ENCODE results near the gene PPP2R2C. TPM values are rescaled to one million over a fixed set of nuclear protein-coding genes. Genes with fewer than 3 reads are reported as not detected.

PPP2R2C gene
- total and polyA plus RNA-seq, 9 of the 15 experiments (the other 6 are each of a cell fraction or from before 2014, with no cell fraction given) = 0.04 to 0.06 TPM; not detected in 7

DNA sequence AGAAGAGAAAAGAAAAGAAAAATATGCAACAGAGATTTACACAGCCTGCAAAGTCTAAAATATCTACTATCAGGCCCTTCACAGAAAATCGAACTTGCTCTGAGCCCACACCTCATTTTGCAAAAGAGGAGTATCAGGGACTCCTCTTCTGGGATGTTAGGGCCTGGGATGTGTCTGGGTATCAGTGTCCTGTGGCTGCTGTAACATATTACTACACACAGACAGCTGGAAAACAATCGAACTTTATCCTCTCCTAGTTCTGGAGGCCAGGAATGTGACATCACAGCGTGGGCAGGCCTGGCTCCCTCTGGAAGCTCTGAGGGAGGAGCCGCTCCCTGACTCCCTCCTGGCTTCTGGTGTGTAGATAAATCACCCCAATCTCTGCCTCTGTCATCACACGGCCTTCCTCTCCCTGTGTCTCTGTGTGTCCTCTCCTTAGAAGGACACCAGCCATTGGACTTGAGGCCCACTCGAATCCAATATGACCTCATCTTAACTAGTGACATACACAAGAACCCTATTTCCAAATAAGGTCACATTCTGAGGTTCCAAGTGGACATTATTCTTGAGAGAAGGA lies 52.9 kb downstream of the PPP2R2C start (continued):
- TF ChIP-seq, protein P1, sequence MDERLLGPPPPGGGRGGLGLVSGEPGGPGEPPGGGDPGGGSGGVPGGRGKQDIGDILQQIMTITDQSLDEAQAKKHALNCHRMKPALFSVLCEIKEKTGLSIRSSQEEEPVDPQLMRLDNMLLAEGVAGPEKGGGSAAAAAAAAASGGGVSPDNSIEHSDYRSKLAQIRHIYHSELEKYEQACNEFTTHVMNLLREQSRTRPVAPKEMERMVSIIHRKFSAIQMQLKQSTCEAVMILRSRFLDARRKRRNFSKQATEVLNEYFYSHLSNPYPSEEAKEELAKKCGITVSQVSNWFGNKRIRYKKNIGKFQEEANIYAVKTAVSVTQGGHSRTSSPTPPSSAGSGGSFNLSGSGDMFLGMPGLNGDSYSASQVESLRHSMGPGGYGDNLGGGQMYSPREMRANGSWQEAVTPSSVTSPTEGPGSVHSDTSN (CRISPR knock-in tag; IDR thresholded peaks at IDR 0.05; ENCODE audit: low read depth) = no peak
- TF ChIP-seq, protein P1 (tag; conservative IDR thresholded peaks at IDR 0.05; ENCODE audit: low read depth) = peak; percentile 95
- TF ChIP-seq NR2C2 (CRISPR knock-in tag; IDR thresholded peaks at IDR 0.05) = no peak
- peak; percentile 42; the same call in 1 of the 2 replicates for TF ChIP-seq NR2C2 (tag; IDR thresholded peaks at IDR 0.05)
- no peak for TF ChIP-seq ETV1 (tag; conservative IDR thresholded peaks at IDR 0.05; ENCODE audit: low read depth)
- TF ChIP-seq NFXL1 (CRISPR knock-in tag; IDR thresholded peaks at IDR 0.05) = no peak
- TF ChIP-seq, protein P2, sequence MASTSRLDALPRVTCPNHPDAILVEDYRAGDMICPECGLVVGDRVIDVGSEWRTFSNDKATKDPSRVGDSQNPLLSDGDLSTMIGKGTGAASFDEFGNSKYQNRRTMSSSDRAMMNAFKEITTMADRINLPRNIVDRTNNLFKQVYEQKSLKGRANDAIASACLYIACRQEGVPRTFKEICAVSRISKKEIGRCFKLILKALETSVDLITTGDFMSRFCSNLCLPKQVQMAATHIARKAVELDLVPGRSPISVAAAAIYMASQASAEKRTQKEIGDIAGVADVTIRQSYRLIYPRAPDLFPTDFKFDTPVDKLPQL (IDR thresholded peaks at IDR 0.05; ENCODE audit: extremely low read depth, insufficient read length) = no peak
